ENCODE results near the gene CTIF. TPM values are rescaled to one million over a fixed set of nuclear protein-coding genes. Genes with fewer than 3 reads are reported as not detected.

CTIF gene
- total and polyA plus RNA-seq, 4 donors: 10.6 to 26.7 (median 12.3) TPM

GRCh38 chr18:48774941-48775340 is 236.1 kb downstream of the CTIF start:
- no peak overlapping the region for H3K27ac ChIP-seq (ENCODE audit: low read depth in 1 of 2, low read length in 2 of 2)
- H3K9ac ChIP-seq (ENCODE audit: low read depth in 1 of 2, low read length in 2 of 2): no peak overlapping the region
- H3K9me3 ChIP-seq (ENCODE audit: control insufficient read depth in 4 of 4, low read length in 3 of 4): no peaks in the 10 kb centered on the region
- no peak for DNase-seq (ENCODE audit: low spot score)
- peaks cover 12 to 47% (median 38%) of the 10 kb centered on the region in 4 donors for H3K4me1 ChIP-seq (ENCODE audit: control insufficient read depth in 4 of 4, insufficient read depth in 4 of 4, low read length in 3 of 4)
- WGBS: 87% methylated on average over 5 of the region's 5 CpGs
- peaks cover 0 to 3% (median 1%) of the 10 kb centered on the region in 4 donors for H3K36me3 ChIP-seq (ENCODE audit: control insufficient read depth in 4 of 4, insufficient read depth in 3 of 4, low read depth in 1 of 4, low read length in 3 of 4)
- no peak for TF ChIP-seq ZBTB33 (IDR thresholded peaks at IDR 0.05)
- no peak for TF ChIP-seq GABPA (IDR thresholded peaks at IDR 0.05 in 1 of 2, conservative IDR thresholded peaks at IDR 0.05 in 1 of 2)
- TF ChIP-seq CTCF (IDR thresholded peaks at IDR 0.05; ENCODE audit: low read depth, low read length, missing input control): no peak
- no peak for TF ChIP-seq YY1 (IDR thresholded peaks at IDR 0.05)
- no peak for TF ChIP-seq ATF3 (IDR thresholded peaks at IDR 0.05)
- no peak for TF ChIP-seq RXRA (IDR thresholded peaks at IDR 0.05)
- no peak for TF ChIP-seq JUND (IDR thresholded peaks at IDR 0.05)
- no peak for TF ChIP-seq EGR1 (IDR thresholded peaks at IDR 0.05; ENCODE audit: low read depth in 2 of 2)
- TF ChIP-seq REST (IDR thresholded peaks at IDR 0.05): no peak
- TF ChIP-seq HNF4G (IDR thresholded peaks at IDR 0.05): no peak
- no peak for TF ChIP-seq RAD21 (IDR thresholded peaks at IDR 0.05)
- no peak for TF ChIP-seq FOXA1 (IDR thresholded peaks at IDR 0.05)
- no peak for TF ChIP-seq NR2F2 (IDR thresholded peaks at IDR 0.05)
- TF ChIP-seq MAX (IDR thresholded peaks at IDR 0.05): no peak
- no peak overlapping the region for H3K4me3 ChIP-seq (ENCODE audit: low read depth in 1 of 3, low read length in 3 of 3)
- H3K27me3 ChIP-seq (ENCODE audit: control insufficient read depth in 4 of 4, insufficient read depth in 4 of 4, low read length in 3 of 4): no peaks in the 10 kb centered on the region

Data from liver (tissue), 9 donors.